GM19328 (cell line): ENCODE results near the gene RABGAP1L.

Source experiments
- ATAC-seq: cut with Tn5 transposase; IDR thresholded peaks from one replicate; pipeline ENCODE4 v1.9.1; 2021; ENCODE audit warnings: mild to moderate bottlenecking, moderate library complexity; ENCODE audit not compliant: unreplicated experiment

The RABGAP1L gene

GRCh38 chr1:174974711-174975119, 815.4 kb downstream of the RABGAP1L start:
- ATAC-seq: no peak

- no peak for ATAC-seq
Observed at GRCh38 chr1:174975764-174976163, 816.4 kb downstream of the RABGAP1L start.

- no peak for ATAC-seq
Observed at GRCh38 chr1:174976436-174977108, 817.3 kb downstream of the RABGAP1L start.

- no peak for ATAC-seq
Observed at GRCh38 chr1:174982971-174983689, 823.8 kb downstream of the RABGAP1L start.

GRCh38 chr1:174984952-174985351, 825.6 kb downstream of the RABGAP1L start:
- ATAC-seq: no peak

- ATAC-seq: no peak
Observed at GRCh38 chr1:174988539-174988938, 829.2 kb downstream of the RABGAP1L start.

- no peak for ATAC-seq
Observed at GRCh38 chr1:174988986-174989385, 829.7 kb downstream of the RABGAP1L start.

- ATAC-seq: no peak
Observed at GRCh38 chr1:174989536-174990220, 830.4 kb downstream of the RABGAP1L start.

GRCh38 chr1:174990382-174990999, 831.2 kb downstream of the RABGAP1L start:
- no peak for ATAC-seq

- ATAC-seq: no peak
Observed at GRCh38 chr1:174991473-174991872, 832.2 kb downstream of the RABGAP1L start.

- no peak for ATAC-seq
Observed at GRCh38 chr1:174995121-174995520, 835.8 kb downstream of the RABGAP1L start.

GRCh38 chr1:174995916-174996315, 836.6 kb downstream of the RABGAP1L start:
- no peak for ATAC-seq

- ATAC-seq: no peak
Observed at GRCh38 chr1:174996476-174996875, 837.2 kb downstream of the RABGAP1L start.

GRCh38 chr1:174997041-174997440, 837.7 kb downstream of the RABGAP1L start:
- no peak for ATAC-seq

- ATAC-seq: peak; percentile 1
Observed at GRCh38 chr1:174998569-174999215, 839.4 kb downstream of the RABGAP1L start.

GRCh38 chr1:174999216-174999935, 840.1 kb downstream of the RABGAP1L start:
- peak; percentile 78 for ATAC-seq

GRCh38 chr1:174999936-175000696, 840.8 kb downstream of the RABGAP1L start, which contains the start of gene CACYBP:
TSS of gene CACYBP (plus strand) at chr1:174999947. CDS start at chr1:175000181, 234 bp downstream.
- peak; percentile 7 for ATAC-seq

GRCh38 chr1:175000697-175001187, 841.4 kb downstream of the RABGAP1L start:
- no peak for ATAC-seq

GRCh38 chr1:175002910-175003517, 843.7 kb downstream of the RABGAP1L start:
- ATAC-seq: no peak
